IMR-90 (cell line): ENCODE results near the gene EPHB1. TPM values are rescaled to one million over a fixed set of nuclear protein-coding genes. Genes with fewer than 3 reads are reported as not detected.

Source experiments
- ATAC-seq: fragments of 200-7000 bp; cut with Tn5 transposase; 2 replicates; pipeline ENCODE4 v1.9.1; 2020; ENCODE audit warnings: low read depth, mild to moderate bottlenecking, moderate library complexity
- BruUV-seq: library from RNA; stranded (reverse); fragments of 400-500 nt; replicated peaks from 2 replicates; lab custom pipeline; 2021; lab: Mats Ljungman, UMichigan
- CTCF ChIA-PET: fragments of 300-600 bp; formaldehyde crosslinking; extraction: SDS; loops from one replicate; lab custom pipeline; 2021; ENCODE audit warnings: antibody characterized with exemption; lab: Yijun Ruan, JAX
- POLR2A ChIA-PET: fragments of 300-600 bp; sonication (Branson Sonifier 250); formaldehyde crosslinking; loops from one replicate; lab custom pipeline; 2022; ENCODE audit warnings: antibody characterized with exemption; ENCODE audit not compliant: unreplicated experiment; lab: Charles Lee
- DNase-seq: peaks from one replicate; pipeline ENCODE4 v3.0.0; 2013
- H2AFZ ChIP-seq: replicated peaks from 2 replicates; pipeline ENCODE3; 2013; ENCODE audit warnings: low read length, mild to moderate bottlenecking; ENCODE audit not compliant: poor library complexity
- H2AK5ac ChIP-seq: 2 replicates; pipeline ENCODE4 v1.6.1; 2013; ENCODE audit warnings: low read depth, low read length, inconsistent platforms
- H2AK9ac ChIP-seq: replicated peaks from 2 replicates; pipeline ENCODE3; 2013; ENCODE audit warnings: mild to moderate bottlenecking, low read depth, low read length, moderate library complexity; ENCODE audit not compliant: poor library complexity
- H2BK120ac ChIP-seq: 2 replicates; pipeline ENCODE4 v1.6.1; 2013; ENCODE audit warnings: low read depth, low read length, inconsistent platforms
- H2BK15ac ChIP-seq: 3 replicates; pipeline ENCODE4 v1.6.1; 2013; ENCODE audit warnings: low read depth, low read length, inconsistent platforms
- H2BK20ac ChIP-seq: 2 replicates; pipeline ENCODE4 v1.6.1; 2013; ENCODE audit warnings: low read depth, mild to moderate bottlenecking, inconsistent platforms, low read length, moderate library complexity
- H2BK5ac ChIP-seq: 2 replicates; pipeline ENCODE4 v1.6.1; 2013; ENCODE audit warnings: mild to moderate bottlenecking, low read depth, low read length, inconsistent platforms; ENCODE audit not compliant: poor library complexity, severe bottlenecking
- H3K14ac ChIP-seq: replicated peaks from 2 replicates; pipeline ENCODE4 v1.6.1; 2013; ENCODE audit warnings: low read depth, low read length, inconsistent platforms
- H3K18ac ChIP-seq: 2 replicates; pipeline ENCODE4 v1.6.1; 2013; ENCODE audit warnings: low read depth, low read length, control low read depth
- H3K23ac ChIP-seq: 2 replicates; pipeline ENCODE4 v1.6.1; 2013; ENCODE audit warnings: low read depth, low read length, inconsistent platforms
- H3K27ac ChIP-seq: 2 replicates; pipeline ENCODE4 v1.5.1; 2013; ENCODE audit warnings: mild to moderate bottlenecking, control low read depth, low read length; ENCODE audit not compliant: insufficient read depth
- H3K27me3 ChIP-seq: 2 replicates; pipeline ENCODE4 v1.6.1; 2013; ENCODE audit warnings: low read length; ENCODE audit not compliant: control insufficient read depth, insufficient read depth
- H3K36me3 ChIP-seq: 2 replicates; pipeline ENCODE4 v1.6.1; 2013; ENCODE audit warnings: low read length, mixed read lengths; ENCODE audit not compliant: control insufficient read depth, insufficient read depth
- H3K4ac ChIP-seq: 2 replicates; pipeline ENCODE4 v1.6.1; 2013; ENCODE audit warnings: low read depth, low read length, inconsistent platforms
- H3K4me1 ChIP-seq: 2 replicates; pipeline ENCODE4 v1.6.1; 2013; ENCODE audit warnings: low read length, mixed read lengths; ENCODE audit not compliant: control insufficient read depth, insufficient read depth
- H3K4me2 ChIP-seq: 2 replicates; pipeline ENCODE4 v1.6.1; 2013; ENCODE audit warnings: low read depth, mild to moderate bottlenecking, control low read depth, low read length, moderate library complexity
- H3K4me3 ChIP-seq: 2 replicates; pipeline ENCODE4 v1.5.1; 2013; ENCODE audit warnings: low read depth, mild to moderate bottlenecking, control low read depth, low read length, moderate library complexity; ENCODE audit not compliant: insufficient read depth
- H3K56ac ChIP-seq: 2 replicates; pipeline ENCODE4 v1.6.1; 2013; ENCODE audit warnings: low read length, inconsistent platforms; ENCODE audit not compliant: insufficient read depth; ENCODE audit errors: extremely low read depth
- H3K79me1 ChIP-seq, 2 experiments: 2 replicates each; pipeline ENCODE4 v1.6.1; 2013; ENCODE audit warnings: low read length in 2 of 2, inconsistent platforms in 1 of 2, low read depth in 1 of 2
- H3K9ac ChIP-seq: 2 replicates; pipeline ENCODE4 v1.6.1; 2013; ENCODE audit warnings: low read depth, low read length, control low read depth
- H3K9me1 ChIP-seq: 2 replicates; pipeline ENCODE4 v1.6.1; 2013; ENCODE audit warnings: low read length, inconsistent platforms; ENCODE audit not compliant: insufficient read depth
- H3K9me3 ChIP-seq: 2 replicates; pipeline ENCODE4 v1.6.1; 2013; ENCODE audit warnings: low read length; ENCODE audit not compliant: control insufficient read depth, insufficient read depth
- H4K20me1 ChIP-seq: 2 replicates; pipeline ENCODE4 v1.6.1; 2013; ENCODE audit warnings: low read length, inconsistent platforms; ENCODE audit not compliant: insufficient read depth
- H4K5ac ChIP-seq: 2 replicates; pipeline ENCODE4 v1.6.1; 2013; ENCODE audit warnings: mild to moderate bottlenecking, low read depth, low read length, control low read depth
- H4K8ac ChIP-seq, 2 experiments: 2 replicates each; pipeline ENCODE4 v1.6.1; 2013; ENCODE audit warnings: low read depth in 2 of 2, low read length in 2 of 2, control low read depth in 1 of 2, inconsistent platforms in 1 of 2
- H4K91ac ChIP-seq: 2 replicates; pipeline ENCODE4 v1.6.1; 2013; ENCODE audit warnings: low read depth, low read length, inconsistent platforms; ENCODE audit not compliant: insufficient read depth
- BHLHE40 ChIP-seq: fragments of 150-350 bp; IDR thresholded peaks from 2 replicates; pipeline ENCODE4 v1.6.1; 2016; ENCODE audit warnings: mild to moderate bottlenecking, low read depth, low read length
- CHD1 ChIP-seq: IDR thresholded peaks from 2 replicates; pipeline ENCODE4 v1.6.1; 2012; ENCODE audit warnings: low read depth, low read length, improper control_type of control experiment
- CTCF ChIP-seq: conservative IDR thresholded peaks from 2 replicates; pipeline ENCODE4 v1.5.1; 2012; ENCODE audit warnings: mild to moderate bottlenecking, low read depth, low read length, improper control_type of control experiment
- FOS ChIP-seq: fragments of 150-350 bp; IDR thresholded peaks from 2 replicates; pipeline ENCODE4 v1.6.1; 2016; ENCODE audit warnings: low read depth, low read length
- MAZ ChIP-seq: IDR thresholded peaks from 2 replicates; pipeline ENCODE4 v1.6.1; 2012; ENCODE audit warnings: low read depth, mild to moderate bottlenecking, low read length, improper control_type of control experiment, moderate library complexity, borderline replicate concordance
- MXI1 ChIP-seq: IDR thresholded peaks from 2 replicates; pipeline ENCODE4 v1.6.1; 2012; ENCODE audit warnings: low read depth, mild to moderate bottlenecking, low read length, moderate library complexity, borderline replicate concordance
- NFE2L2 ChIP-seq: fragments of 150-350 bp; IDR thresholded peaks from 2 replicates; pipeline ENCODE4 v1.6.1; 2016; ENCODE audit warnings: low read depth, mild to moderate bottlenecking, low read length
- POLR2A ChIP-seq: IDR thresholded peaks from 2 replicates; pipeline ENCODE4 v1.6.1; 2012; ENCODE audit warnings: mild to moderate bottlenecking, low read depth, low read length
- RAD21 ChIP-seq: IDR thresholded peaks from 2 replicates; pipeline ENCODE4 v1.6.1; 2012; ENCODE audit warnings: low read length, improper control_type of control experiment
- RCOR1 ChIP-seq: IDR thresholded peaks from 2 replicates; pipeline ENCODE4 v1.6.1; 2012; ENCODE audit warnings: mild to moderate bottlenecking, low read length, improper control_type of control experiment; ENCODE audit not compliant: insufficient replicate concordance
- RFX5 ChIP-seq: IDR thresholded peaks from 2 replicates; pipeline ENCODE4 v1.8.0; 2012; ENCODE audit warnings: low read depth, mild to moderate bottlenecking, low read length, moderate library complexity
- SMC3 ChIP-seq: fragments of 150-350 bp; IDR thresholded peaks from 2 replicates; pipeline ENCODE4 v1.6.1; 2016; ENCODE audit warnings: low read depth, mild to moderate bottlenecking, antibody characterized with exemption, low read length, moderate library complexity
- WGBS, 2 experiments: methylation state at CpG; one replicate each; pipeline versions ENCODE4 v1.1.5 to v1.1.7; 2013; ENCODE audit warnings: missing lambda C conversion rate in 2 of 2; ENCODE audit not compliant: insufficient read length in 1 of 2; ENCODE audit errors: extremely low coverage in 2 of 2; 5-methylcytosine and 5-hydroxymethylcytosine counted together
- dilution Hi-C: fragments of 300-500 bp; cut with HindIII; formaldehyde crosslinking; loops from one replicate; pipeline ENCODE4 v1.14.3; 2018; ENCODE audit warnings: low sequenced_read_pairs; ENCODE audit not compliant: unreplicated experiment
- in situ Hi-C: fragments of 300-500 bp; cut with MboI; formaldehyde crosslinking; loops from 3 replicates; pipeline ENCODE4 v1.14.3; 2019; ENCODE audit warnings: low sequenced_read_pairs, inconsistent platforms, mixed read lengths
- intact Hi-C: fragments of 100-400 bp; cut with micrococcal nuclease; formaldehyde crosslinking; loops from 2 replicates; pipeline ENCODE4 v1.10.0; 2022
- polyA plus RNA-seq, 3 experiments: library from polyadenylated mRNA; depleted of rRNA; stranded (reverse); fragments of >200 nt; gene quantifications; 2 replicates each; pipeline ENCODE4 v1.2.3, GENCODE V29; 2012; ENCODE audit warnings: low replicate concordance in 1 of 3
- total RNA-seq: library from RNA; depleted of rRNA; stranded (reverse); fragments of >200 nt; gene quantifications from 2 replicates; pipeline ENCODE4 v1.2.3, GENCODE V29; 2012

EPHB1 gene
- total and polyA plus RNA-seq, 2 of the 4 experiments (the other 2 are of a cell fraction) = 0.17 to 0.36 TPM

- Histone ChIP-seq H2AK9ac (no peak overlapping the region), H2BK20ac (no peak overlapping the region), H3K18ac (no peak overlapping the region), H2BK5ac (no peak overlapping the region), H3K79me1 (no peaks in the 10 kb centered on the region), H3K4me2 (no peak overlapping the region), H4K8ac (no peak overlapping the region), H3K23ac (no peak overlapping the region), H3K27ac (no peak overlapping the region), H2AK5ac (no peak overlapping the region), H4K91ac (no peak overlapping the region), H3K56ac (no peak overlapping the region), H3K4me3 (no peak overlapping the region), H4K20me1 (no peaks in the 10 kb centered on the region), H3K27me3 (no peaks in the 10 kb centered on the region), H2AFZ (no peak overlapping the region), H4K5ac (no peak overlapping the region), H3K9ac (no peak overlapping the region), H3K4ac (no peak overlapping the region), H3K4me1 (no peaks in the 10 kb centered on the region), H3K36me3 (no peaks in the 10 kb centered on the region), H2BK15ac (no peak overlapping the region), H3K9me1 (no peaks in the 10 kb centered on the region), H3K14ac (no peak overlapping the region), H2BK120ac (no peak overlapping the region), H3K9me3 (peaks cover 5% of the 10 kb centered on the region; the same call in 1 of the 2 replicates)
- TF ChIP-seq POLR2A (no peak), MXI1 (no peak), RCOR1 (no peak), SMC3 (no peak), RFX5 (no peak), BHLHE40 (no peak), NFE2L2 (no peak), MAZ (no peak), FOS (no peak), RAD21 (no peak), CTCF (no peak), CHD1 (no peak)
- ATAC-seq (no peak), DNase-seq (no peak)
- WGBS, 2 experiments = 82% methylated on average over 4 of the region's 5 CpGs; no CpG with 5 or more reads in 1 of the 2 experiments
- dilution Hi-C loops = no loop called here
- in situ Hi-C loops = loop anchor here (25.0 kb wide), 1 partner anchor 110 kb away; no protein-coding TSS in a partner anchor
- no TSS peak for BruUV-seq
- CTCF ChIA-PET = no interaction called here
- POLR2A ChIA-PET = no interaction called here
- intact Hi-C loops = no loop called here
Measured at GRCh38 chr3:135072431-135072830, 277.4 kb downstream of the EPHB1 start.
